ENCODE data around the gene CYREN. TPM values are rescaled to one million over a fixed set of nuclear protein-coding genes. Genes with fewer than 3 reads are reported as not detected.

CYREN gene
- total RNA-seq, 2 experiments from 2014 or later = 51.7 to 54.4 TPM

DNA sequence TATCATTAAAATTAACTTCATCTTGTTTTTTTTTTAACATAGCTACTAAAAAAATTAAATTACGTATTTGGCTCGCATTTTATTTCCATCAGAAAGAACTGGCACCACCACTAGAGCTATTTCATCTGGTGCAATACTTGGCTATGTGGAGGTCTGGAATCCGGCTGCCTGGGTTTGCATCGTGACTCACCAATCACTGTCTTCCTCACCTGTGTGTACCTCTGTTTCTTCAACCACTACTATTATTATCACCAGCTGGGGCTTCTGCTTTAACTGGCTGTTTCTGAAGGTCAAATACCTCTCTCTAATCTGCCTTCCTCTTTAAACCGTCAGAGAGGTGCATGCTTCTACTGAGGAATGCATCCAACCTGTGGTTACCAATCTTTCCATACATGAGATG, 34.4 kb upstream of the CYREN start:
- Mint-ChIP-seq H3K27ac (no peak overlapping the region), H3K27me3 (no peaks in the 10 kb centered on the region), H3K4me3 (no peak overlapping the region), H3K9me3 (no peaks in the 10 kb centered on the region), H3K36me3 (peaks cover 23% of the 10 kb centered on the region), H3K4me1 (peaks cover 53% of the 10 kb centered on the region)
- DNase-seq = no peak

DNA sequence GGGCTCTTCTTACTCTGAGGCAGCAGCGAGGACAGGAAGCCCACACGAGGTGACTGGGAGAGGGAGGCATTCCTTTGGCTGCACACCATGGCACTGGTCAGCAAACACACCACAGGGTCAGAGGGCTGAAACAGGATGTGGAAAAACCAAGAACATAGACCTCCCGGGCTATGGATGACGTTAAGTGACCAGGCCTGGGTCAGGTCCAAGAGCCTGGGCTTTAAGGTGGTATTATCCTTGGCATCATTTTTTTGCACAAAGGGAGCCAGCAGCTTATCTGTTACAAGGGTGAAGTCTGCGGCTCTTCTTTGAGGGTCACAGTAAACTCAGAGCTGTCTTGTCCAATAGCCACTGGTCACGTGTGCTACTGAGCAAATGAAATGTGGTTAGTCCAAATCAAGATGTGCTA, 33.8 kb upstream of the CYREN start:
- no peak overlapping the region for H3K27ac Mint-ChIP-seq
- peaks cover 25% of the 10 kb centered on the region for H3K36me3 Mint-ChIP-seq
- DNase-seq = no peak
- H3K4me3 Mint-ChIP-seq = no peak overlapping the region
- peaks cover 48% of the 10 kb centered on the region for H3K4me1 Mint-ChIP-seq
- H3K27me3 Mint-ChIP-seq = no peaks in the 10 kb centered on the region
- H3K9me3 Mint-ChIP-seq = no peaks in the 10 kb centered on the region

DNA sequence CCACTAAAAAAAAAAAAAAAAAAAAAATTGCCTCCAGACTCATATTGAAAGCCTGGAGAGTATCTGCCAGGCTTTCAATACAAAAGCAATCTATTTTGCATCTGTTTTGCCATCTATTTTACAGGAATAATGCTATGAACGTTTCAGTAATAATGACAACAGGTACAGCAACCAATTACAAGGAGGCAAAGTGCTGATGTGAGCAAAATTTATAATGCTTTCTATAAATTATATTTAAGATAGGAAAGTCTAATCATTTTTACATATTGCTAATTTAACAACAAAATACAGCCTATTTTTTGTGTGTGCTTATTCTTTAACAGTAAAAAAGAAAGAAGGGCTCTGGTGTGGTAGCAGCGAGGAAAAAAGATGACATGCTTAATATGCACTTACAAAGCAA, 30.8 kb upstream of the CYREN start:
- Mint-ChIP-seq H3K4me1 (peaks cover 26% of the 10 kb centered on the region), H3K27me3 (no peaks in the 10 kb centered on the region), H3K4me3 (no peak overlapping the region), H3K9me3 (no peaks in the 10 kb centered on the region), H3K27ac (no peak overlapping the region), H3K36me3 (peaks cover 34% of the 10 kb centered on the region)
- DNase-seq = no peak

DNA sequence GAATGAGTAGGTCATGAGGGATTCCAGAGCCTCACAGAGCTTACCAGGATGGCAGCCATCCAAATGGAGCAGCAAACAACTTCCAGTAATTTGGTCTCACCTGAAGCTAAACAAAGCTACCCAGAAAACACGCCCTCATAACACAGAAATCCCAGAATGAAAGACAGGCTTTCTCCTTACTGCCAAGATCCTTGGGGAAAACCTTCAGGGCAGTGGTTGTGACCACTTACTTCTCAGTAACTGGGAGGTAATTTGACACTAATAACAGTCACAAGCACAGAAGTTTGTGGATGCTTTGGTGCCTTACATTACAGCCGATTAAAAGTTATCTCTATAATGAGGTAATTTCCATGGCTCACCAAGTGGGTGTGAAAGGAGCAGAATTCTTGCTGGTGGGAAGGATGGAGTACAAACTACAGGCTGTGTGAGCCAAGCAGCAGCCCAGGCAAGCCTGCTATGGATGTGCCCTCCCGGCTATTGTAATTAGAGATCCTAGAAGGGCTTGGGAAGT, 30.4 kb upstream of the CYREN start:
- Mint-ChIP-seq H3K27ac (no peak overlapping the region), H3K27me3 (no peaks in the 10 kb centered on the region), H3K4me3 (no peak overlapping the region), H3K9me3 (no peaks in the 10 kb centered on the region), H3K36me3 (peaks cover 35% of the 10 kb centered on the region), H3K4me1 (peaks cover 21% of the 10 kb centered on the region)
- no peak for DNase-seq

GRCh38 chr7:135199439-135199838, 28.9 kb upstream of the CYREN start:
- Mint-ChIP-seq H3K36me3 (peaks cover 30% of the 10 kb centered on the region), H3K27me3 (no peaks in the 10 kb centered on the region), H3K4me1 (peaks cover 18% of the 10 kb centered on the region), H3K4me3 (no peak overlapping the region), H3K27ac (no peak overlapping the region), H3K9me3 (no peaks in the 10 kb centered on the region)
- DNase-seq = no peak

DNA sequence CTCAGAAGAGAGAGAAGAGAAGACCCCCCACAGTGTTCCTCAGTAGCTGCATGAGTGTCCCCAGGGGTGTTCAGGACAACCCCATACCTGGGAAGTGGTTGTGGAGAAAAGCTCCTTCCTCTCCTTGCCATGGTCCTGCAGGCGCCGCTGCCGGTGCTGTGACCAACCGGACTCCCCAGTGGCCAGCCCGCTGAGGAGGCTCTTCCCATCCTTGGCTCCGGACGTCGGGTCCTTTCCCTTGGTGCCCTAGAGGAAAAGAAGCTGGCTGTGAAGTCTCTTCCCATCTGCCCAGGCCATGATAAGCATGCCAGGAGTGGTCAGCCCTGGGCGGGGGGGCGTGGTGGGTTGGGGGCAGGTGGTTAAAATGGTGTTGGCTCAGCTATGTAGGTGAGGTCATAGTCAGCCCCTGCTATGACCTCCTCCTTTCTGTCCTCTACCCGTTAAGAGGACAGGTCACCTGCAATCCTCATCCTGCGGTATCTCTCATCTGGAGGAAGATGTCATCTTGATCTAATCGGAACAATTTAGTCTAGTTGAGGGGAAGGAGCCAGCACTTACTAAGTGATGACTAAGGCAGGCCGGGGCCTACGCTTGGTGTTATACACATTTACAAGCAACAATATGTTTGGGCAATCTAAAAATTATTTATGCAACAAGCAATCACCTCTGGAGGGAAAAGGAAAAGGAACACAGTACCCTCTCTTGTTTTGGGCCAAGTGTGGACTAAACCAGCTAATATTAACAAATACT, 27.6 kb upstream of the CYREN start:
- Mint-ChIP-seq H3K9me3 (no peaks in the 10 kb centered on the region), H3K27ac (no peak overlapping the region), H3K27me3 (no peaks in the 10 kb centered on the region), H3K36me3 (peaks cover 25% of the 10 kb centered on the region), H3K4me3 (no peak overlapping the region), H3K4me1 (peaks cover 12% of the 10 kb centered on the region)
- DNase-seq = no peak

DNA sequence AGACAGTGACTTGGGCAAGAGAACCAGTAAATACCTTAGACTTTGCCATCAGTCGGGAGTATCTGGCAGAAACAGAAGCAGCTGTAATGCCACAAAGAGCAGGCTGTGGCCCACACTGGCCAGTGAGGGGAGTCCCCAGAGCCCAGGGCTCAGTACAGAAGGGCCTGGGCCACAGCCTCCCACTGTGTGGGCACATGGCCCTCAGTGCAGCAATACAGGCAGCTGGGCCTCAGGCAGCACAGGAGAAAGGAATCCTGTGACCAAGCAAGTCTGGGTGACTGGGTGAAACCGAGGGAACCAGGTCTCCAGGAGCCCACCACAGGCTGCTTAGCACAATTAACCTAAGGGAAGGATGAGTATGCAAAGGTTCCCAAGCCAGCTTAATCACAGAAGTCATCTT, 26.8 kb upstream of the CYREN start:
- Mint-ChIP-seq H3K36me3 (peaks cover 27% of the 10 kb centered on the region), H3K27ac (no peak overlapping the region), H3K9me3 (no peaks in the 10 kb centered on the region), H3K4me1 (peaks cover 8% of the 10 kb centered on the region), H3K4me3 (no peak overlapping the region), H3K27me3 (no peaks in the 10 kb centered on the region)
- no peak for DNase-seq

DNA sequence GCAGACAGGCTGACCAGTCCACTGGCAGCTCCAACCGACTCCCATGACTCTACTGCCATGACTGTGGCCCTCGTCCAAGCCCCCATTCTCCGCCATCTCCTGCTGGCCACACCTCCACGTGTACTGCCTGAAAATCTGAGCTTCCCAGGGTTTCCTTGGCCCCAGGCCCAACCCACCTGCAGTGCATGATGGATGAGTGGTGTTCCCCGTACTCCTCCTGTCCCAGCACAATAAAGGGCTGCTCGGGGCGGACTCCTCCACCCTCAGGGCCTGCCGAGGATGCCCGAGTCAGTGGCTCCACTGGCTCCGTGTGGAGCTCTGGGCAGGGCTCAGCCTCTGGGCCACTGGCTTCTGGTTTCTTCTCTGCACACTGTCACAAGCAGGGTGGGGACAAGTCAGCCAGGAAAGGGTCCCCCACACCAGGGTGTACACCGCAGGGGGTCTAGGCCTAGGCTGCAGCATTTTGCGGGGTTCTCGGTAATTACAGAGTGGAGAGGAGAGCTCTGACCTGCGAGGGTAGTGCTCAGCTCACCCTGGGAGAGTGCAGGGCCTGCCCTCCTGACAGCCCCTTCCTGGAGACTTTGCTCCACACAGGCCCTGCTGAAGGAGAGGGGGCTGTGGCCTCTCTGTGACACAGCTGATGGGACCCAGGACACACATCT, 25.6 kb upstream of the CYREN start:
- H3K9me3 Mint-ChIP-seq = no peaks in the 10 kb centered on the region
- H3K27ac Mint-ChIP-seq = no peak overlapping the region

DNA sequence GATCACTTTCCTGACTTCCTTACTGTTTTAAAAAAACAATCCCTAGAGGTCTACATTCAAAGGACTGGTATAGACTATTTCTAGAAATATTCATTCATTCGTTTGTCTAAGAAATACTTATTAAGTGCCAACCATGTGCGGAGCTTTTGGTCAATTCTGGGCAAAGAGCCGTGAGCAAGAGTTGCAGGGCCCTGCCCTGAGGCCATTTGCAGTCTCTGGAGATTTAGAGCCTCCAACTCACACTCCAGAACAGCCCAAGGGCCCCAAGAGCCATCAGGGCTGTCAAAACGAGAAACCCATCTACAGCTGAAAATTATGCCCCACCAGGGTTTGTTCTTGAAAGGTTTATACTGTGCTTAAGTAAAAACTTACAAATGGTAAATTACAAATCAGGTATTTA, 24.6 kb upstream of the CYREN start:
- no peak overlapping the region for H3K4me3 Mint-ChIP-seq
- H3K4me1 Mint-ChIP-seq = peaks cover 2% of the 10 kb centered on the region
- H3K27ac Mint-ChIP-seq = no peak overlapping the region
- H3K27me3 Mint-ChIP-seq = no peaks in the 10 kb centered on the region
- no peaks in the 10 kb centered on the region for H3K9me3 Mint-ChIP-seq
- DNase-seq = no peak
- peaks cover 30% of the 10 kb centered on the region for H3K36me3 Mint-ChIP-seq

More for the DNA sequence above, 25.6 kb upstream of the CYREN start:
- no peak for DNase-seq
- Mint-ChIP-seq H3K27me3 (no peaks in the 10 kb centered on the region), H3K36me3 (peaks cover 25% of the 10 kb centered on the region), H3K4me1 (peaks cover 2% of the 10 kb centered on the region), H3K4me3 (no peak overlapping the region)

GRCh38 chr7:135194494-135195095, 24.1 kb upstream of the CYREN start:
- H3K36me3 Mint-ChIP-seq = peaks cover 30% of the 10 kb centered on the region
- no peak overlapping the region for H3K4me3 Mint-ChIP-seq
- peaks cover 2% of the 10 kb centered on the region for H3K4me1 Mint-ChIP-seq
- DNase-seq = no peak
- no peaks in the 10 kb centered on the region for H3K27me3 Mint-ChIP-seq
- no peaks in the 10 kb centered on the region for H3K9me3 Mint-ChIP-seq
- no peak overlapping the region for H3K27ac Mint-ChIP-seq

GRCh38 chr7:135193615-135194081, 23.1 kb upstream of the CYREN start:
- no peak overlapping the region for H3K4me3 Mint-ChIP-seq
- no peak for DNase-seq
- no peaks in the 10 kb centered on the region for H3K27me3 Mint-ChIP-seq
- H3K9me3 Mint-ChIP-seq = no peaks in the 10 kb centered on the region
- peaks cover 2% of the 10 kb centered on the region for H3K4me1 Mint-ChIP-seq
- H3K36me3 Mint-ChIP-seq = peaks cover 30% of the 10 kb centered on the region
- H3K27ac Mint-ChIP-seq = no peak overlapping the region

DNA sequence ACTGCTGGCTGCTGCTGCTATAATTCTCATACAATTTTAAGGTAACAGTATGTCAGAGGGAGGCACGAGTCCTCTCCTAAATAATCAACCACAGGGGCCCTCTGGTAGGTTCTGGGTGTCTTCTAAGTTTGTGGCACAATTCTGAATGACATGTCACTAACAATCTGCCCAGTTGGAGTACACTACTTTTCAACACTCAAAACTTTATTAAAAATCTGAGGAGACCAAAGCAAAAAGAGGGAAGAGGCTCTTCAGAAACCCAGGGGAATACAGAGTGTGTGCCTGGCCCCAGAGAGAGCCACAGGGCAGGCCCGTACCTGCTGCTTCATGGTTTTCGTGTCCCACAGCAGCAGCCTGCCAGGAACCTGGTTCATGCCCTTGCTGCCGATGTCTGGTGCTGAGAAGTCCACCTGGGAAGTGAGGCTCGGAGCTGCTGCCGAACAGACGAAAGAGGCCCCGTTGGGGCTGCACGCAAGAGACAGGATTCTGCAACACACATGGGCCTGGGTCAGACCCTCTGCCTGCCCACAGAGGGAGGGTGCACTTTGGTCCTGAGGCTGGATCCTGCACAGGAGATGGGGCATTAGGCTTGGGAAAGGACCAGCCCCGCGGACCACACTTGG, 22.5 kb upstream of the CYREN start:
- no peaks in the 10 kb centered on the region for H3K27me3 Mint-ChIP-seq
- H3K4me1 Mint-ChIP-seq = no peaks in the 10 kb centered on the region
- DNase-seq = no peak
- H3K4me3 Mint-ChIP-seq = no peak overlapping the region
- no peaks in the 10 kb centered on the region for H3K9me3 Mint-ChIP-seq
- peaks cover 30% of the 10 kb centered on the region for H3K36me3 Mint-ChIP-seq
- no peak overlapping the region for H3K27ac Mint-ChIP-seq

- DNase-seq = no peak
- Mint-ChIP-seq H3K9me3 (no peaks in the 10 kb centered on the region), H3K4me1 (no peaks in the 10 kb centered on the region), H3K27me3 (no peaks in the 10 kb centered on the region), H3K27ac (no peak overlapping the region), H3K36me3 (peaks cover 38% of the 10 kb centered on the region), H3K4me3 (no peak overlapping the region)
Observed at GRCh38 chr7:135190703-135191102, 20.2 kb upstream of the CYREN start.

- Mint-ChIP-seq H3K4me1 (no peaks in the 10 kb centered on the region), H3K27ac (no peak overlapping the region), H3K27me3 (no peaks in the 10 kb centered on the region), H3K4me3 (no peak overlapping the region), H3K36me3 (peaks cover 45% of the 10 kb centered on the region), H3K9me3 (no peaks in the 10 kb centered on the region)
- DNase-seq = no peak
Observed at GRCh38 chr7:135189961-135190360, 19.5 kb upstream of the CYREN start.

- Mint-ChIP-seq H3K4me3 (no peak overlapping the region), H3K9me3 (no peaks in the 10 kb centered on the region), H3K36me3 (peaks cover 51% of the 10 kb centered on the region), H3K27me3 (no peaks in the 10 kb centered on the region), H3K4me1 (no peaks in the 10 kb centered on the region), H3K27ac (no peak overlapping the region)
- no peak for DNase-seq
Observed at GRCh38 chr7:135189221-135189662, 18.7 kb upstream of the CYREN start.
